ENCODE results near the gene WDR89.
"Not testable (repeated sequence)": the region's sequence is repeated elsewhere in the genome, so short reads cannot be mapped to it uniquely, and the experiment has no call there.

Gene WDR89

GRCh38 chr14:63594455-63595372, 47.0 kb downstream of the WDR89 start:
- DNase-seq: no peak

GRCh38 chr14:63583046-63583445, 58.6 kb downstream of the WDR89 start:
- DNase-seq: not testable (repeated sequence)

GRCh38 chr14:63581491-63581890, 60.2 kb downstream of the WDR89 start:
- DNase-seq: no peak

GRCh38 chr14:63578300-63578699, 63.4 kb downstream of the WDR89 start:
- DNase-seq: no peak

- no peak for DNase-seq
Measured at GRCh38 chr14:63573581-63573980, 68.1 kb downstream of the WDR89 start.

GRCh38 chr14:63565448-63565847, 76.2 kb downstream of the WDR89 start:
- no peak for DNase-seq

- DNase-seq: no peak
Measured at GRCh38 chr14:63564318-63564717, 77.4 kb downstream of the WDR89 start.

GRCh38 chr14:63563370-63564026, 78.2 kb downstream of the WDR89 start:
- DNase-seq: no peak

GRCh38 chr14:63562405-63562804, 79.3 kb downstream of the WDR89 start:
- no peak for DNase-seq

- DNase-seq: no peak
Measured at GRCh38 chr14:63555572-63555971, 86.1 kb downstream of the WDR89 start.

GRCh38 chr14:63551332-63551731, 90.3 kb downstream of the WDR89 start:
- DNase-seq: no peak

GRCh38 chr14:63547798-63548335, 93.8 kb downstream of the WDR89 start:
- DNase-seq: no peak

Measured in activated CD4-positive, alpha-beta T cell treated with anti-CD3 and anti-CD28 coated beads for 1 hour (primary cell).